ENCODE results near the gene INHA.

Gene INHA

GRCh38 chr2:219576505-219577388 is 4.6 kb downstream of the INHA start:
- ChIA-PET POLR2A (no interaction called here), CTCF (interaction anchor here (5.6 kb wide), 1 partner anchor 16 kb away, joined by 38 read pairs; no protein-coding TSS in a partner anchor)
- DNase-seq (ENCODE audit: extremely low spot score) = no peak
- no peak for TF ChIP-seq CTCF (IDR thresholded peaks at IDR 0.05; ENCODE audit: control extremely low read depth, extremely low read depth, low read depth, missing control alignments)

GRCh38 chr2:219578811-219579613 is 6.9 kb downstream of the INHA start:
- POLR2A ChIA-PET = no interaction called here
- CTCF ChIA-PET = interaction anchor here (2.3 to 5.6 kb wide), 2 partner anchors 18 to 19 kb away, joined by 7 to 38 read pairs; no protein-coding TSS in a partner anchor
- DNase-seq (ENCODE audit: extremely low spot score) = no peak

GRCh38 chr2:219581346-219581745 is 9.2 kb downstream of the INHA start:
- CTCF ChIA-PET = interaction anchor here (2.3 kb wide), 1 partner anchor 21 kb away, joined by 7 read pairs; no protein-coding TSS in a partner anchor
- DNase-seq (ENCODE audit: extremely low spot score) = no peak
- TF ChIP-seq CTCF (IDR thresholded peaks at IDR 0.05; ENCODE audit: control extremely low read depth, extremely low read depth, low read depth, missing control alignments) = no peak
- POLR2A ChIA-PET = no interaction called here

More at GRCh38 chr2:219578811-219579613, 6.9 kb downstream of the INHA start:
- no peak for TF ChIP-seq CTCF (IDR thresholded peaks at IDR 0.05; ENCODE audit: control extremely low read depth, extremely low read depth, low read depth, missing control alignments)

GRCh38 chr2:219591091-219591490 is 19.0 kb downstream of the INHA start:
- TF ChIP-seq CTCF (IDR thresholded peaks at IDR 0.05; ENCODE audit: control extremely low read depth, extremely low read depth, low read depth, missing control alignments) = no peak
- CTCF ChIA-PET = interaction anchor here (1.3 to 2.2 kb wide), 3 partner anchors 31 to 96 kb away, joined by 3 to 10 read pairs (median 5); a partner anchor contains a TSS
- DNase-seq (ENCODE audit: extremely low spot score) = no peak
- POLR2A ChIA-PET = interaction anchor here (0.6 kb wide), 1 partner anchor 68 kb away, joined by 3 read pairs; no protein-coding TSS in a partner anchor

- no peak for TF ChIP-seq CTCF (IDR thresholded peaks at IDR 0.05; ENCODE audit: control extremely low read depth, extremely low read depth, low read depth, missing control alignments)
- ChIA-PET POLR2A (no interaction called here), CTCF (interaction anchor here (2.1 kb wide), 1 partner anchor 32 kb away, joined by 10 read pairs; no protein-coding TSS in a partner anchor)
- no peak for DNase-seq (ENCODE audit: extremely low spot score)
Measured at GRCh38 chr2:219592736-219593135, 20.6 kb downstream of the INHA start.

GRCh38 chr2:219593154-219593553 is 21.0 kb downstream of the INHA start:
- ChIA-PET POLR2A (no interaction called here), CTCF (interaction anchor here (1.8 to 2.1 kb wide), 2 partner anchors 33 kb away, joined by 6 to 10 read pairs; no protein-coding TSS in a partner anchor)
- no peak for TF ChIP-seq CTCF (IDR thresholded peaks at IDR 0.05; ENCODE audit: control extremely low read depth, extremely low read depth, low read depth, missing control alignments)
- DNase-seq (ENCODE audit: extremely low spot score) = no peak

All from GM10248 (cell line).